HG03175 (cell line): ENCODE measurements around the gene WNT3.

Experiments used
- ATAC-seq: cut with Tn5 transposase; IDR thresholded peaks from one replicate; pipeline ENCODE4 v1.9.1; 2021; ENCODE audit warnings: mild to moderate bottlenecking, moderate library complexity; ENCODE audit not compliant: unreplicated experiment

WNT3 gene

DNA sequence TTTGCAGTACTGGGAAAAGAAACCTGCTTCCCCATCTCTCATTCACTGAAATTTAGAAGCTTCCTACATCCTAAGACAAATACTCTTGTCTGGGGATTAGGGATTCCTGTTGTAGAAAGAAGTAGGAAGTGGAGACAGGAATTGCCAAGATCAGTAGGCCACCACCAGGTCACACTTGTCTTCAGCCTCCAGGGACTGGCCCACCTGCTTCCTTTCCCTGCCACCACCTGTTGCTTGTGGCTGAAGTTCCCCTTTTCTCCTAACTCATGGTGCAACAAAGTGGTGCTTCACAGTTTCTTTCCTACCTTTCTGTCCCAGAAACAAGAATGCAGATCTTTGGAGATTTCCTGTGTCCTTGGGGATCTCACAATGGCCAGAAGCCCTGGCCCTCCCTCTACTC is 82.4 kb downstream of the WNT3 start:
- peak; percentile 39 for ATAC-seq

DNA sequence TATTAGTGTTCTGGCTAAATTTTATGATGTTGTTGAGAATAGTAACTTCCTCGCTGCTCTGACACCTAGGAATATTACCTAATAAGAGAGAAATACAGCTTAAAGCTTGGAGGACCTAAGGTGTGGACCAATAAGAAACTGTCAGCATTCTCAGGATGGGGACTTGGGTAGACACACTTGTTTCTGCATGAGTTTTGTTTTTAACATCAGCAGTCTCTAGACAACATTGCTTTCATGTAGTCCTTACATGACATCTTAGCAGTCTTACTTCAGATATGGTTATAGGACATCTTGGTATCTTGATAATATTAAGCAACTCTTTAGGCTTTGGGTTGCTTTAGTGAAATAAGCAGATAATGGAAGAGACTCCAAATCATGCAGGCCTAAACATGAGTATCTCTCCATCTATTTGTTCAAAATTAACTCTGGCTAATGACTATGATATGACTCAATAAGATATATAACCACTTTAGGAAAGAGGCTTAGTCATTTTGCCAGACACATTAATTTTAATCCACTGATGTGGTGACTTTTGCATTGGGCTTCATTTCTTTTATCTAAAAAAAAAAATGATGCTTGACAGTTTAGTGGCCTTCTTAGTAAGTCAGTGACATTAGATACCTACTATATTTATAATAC is 84.5 kb downstream of the WNT3 start:
- ATAC-seq = no peak

DNA sequence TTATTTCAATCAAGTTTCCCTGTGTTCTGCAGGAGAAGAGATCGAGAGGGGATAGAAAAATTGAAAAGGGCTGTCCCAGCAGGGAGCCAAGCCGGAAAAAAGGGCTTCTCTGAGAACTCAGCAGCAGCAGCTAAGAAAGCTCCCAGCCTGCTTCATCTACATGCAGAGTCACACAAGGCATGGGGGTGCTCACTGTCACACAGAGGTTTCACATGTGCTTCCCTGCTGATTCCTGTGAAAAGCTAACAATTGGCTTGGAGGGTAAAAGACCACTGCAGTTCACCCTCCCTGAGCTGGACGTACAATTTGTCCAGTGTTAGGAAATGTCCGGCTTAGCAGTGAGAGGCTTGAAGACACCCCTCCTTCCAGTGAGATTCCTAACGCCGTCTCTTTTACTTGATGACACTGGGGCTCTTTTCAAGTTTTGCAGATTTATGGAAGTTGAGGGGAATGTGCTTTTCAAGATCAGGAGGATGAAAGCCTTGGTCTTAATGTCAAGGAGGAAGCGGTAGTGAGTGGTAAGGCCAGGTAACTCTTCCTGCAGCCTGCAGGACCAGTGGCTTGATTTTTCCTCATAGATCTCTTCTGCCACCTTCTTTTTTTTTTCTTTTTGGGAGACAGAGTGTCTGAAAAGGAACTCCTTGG is 85.6 kb downstream of the WNT3 start:
- no peak for ATAC-seq

DNA sequence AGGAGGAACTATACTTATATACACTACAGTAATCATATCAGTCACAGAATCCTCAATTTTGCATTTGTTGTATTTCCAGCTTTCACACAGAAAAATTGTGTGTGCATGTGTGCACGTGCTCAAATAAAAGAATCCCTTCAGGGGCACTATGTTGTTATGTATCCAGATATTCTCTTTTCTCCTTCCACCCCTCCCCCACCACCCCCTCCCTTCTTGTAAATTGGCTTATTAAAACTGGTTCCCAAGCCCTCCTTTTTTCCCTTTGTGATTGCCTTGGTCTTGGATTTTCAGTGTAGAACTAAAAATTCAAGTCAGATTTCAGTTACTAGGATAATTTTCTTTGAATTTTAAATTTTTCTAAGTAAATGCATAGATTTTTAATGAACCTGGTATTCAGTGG is 86.3 kb downstream of the WNT3 start:
- no peak for ATAC-seq

DNA sequence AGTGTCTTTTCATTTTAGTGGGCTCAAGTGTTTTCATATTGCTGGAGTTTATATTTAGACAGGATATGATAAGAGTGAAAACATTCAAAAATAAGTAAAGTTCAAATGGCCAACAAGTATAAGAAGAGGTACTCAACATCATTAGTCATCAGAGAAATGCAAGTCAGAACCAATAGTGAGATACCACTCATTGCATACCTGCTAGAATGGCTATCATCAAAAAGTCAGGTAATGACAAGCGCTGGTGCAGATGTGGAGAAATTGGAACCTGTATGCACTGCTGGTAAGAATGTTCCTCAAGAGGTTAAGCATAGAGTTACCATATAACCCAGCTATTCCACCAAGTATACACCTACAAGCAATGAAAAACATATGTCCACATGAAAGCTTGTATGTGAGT is 87.8 kb downstream of the WNT3 start:
- ATAC-seq = no peak

DNA sequence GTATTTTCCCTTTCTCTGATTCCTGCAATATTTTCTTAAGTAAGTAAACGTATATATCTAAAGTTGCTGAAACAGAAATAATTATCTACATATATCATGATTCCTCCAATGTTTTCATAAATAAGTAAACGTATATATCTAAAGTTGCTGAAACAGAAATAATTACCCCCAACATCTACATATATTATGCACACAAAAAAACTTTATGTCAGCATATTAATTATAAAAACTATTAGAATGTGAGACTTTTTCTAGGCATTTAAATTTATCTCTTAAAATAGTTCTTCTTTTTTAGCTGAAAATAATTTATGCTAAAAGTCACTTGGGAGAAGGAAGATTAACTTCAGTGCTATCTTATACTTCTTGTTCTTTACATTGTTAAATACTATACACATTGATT is 88.5 kb downstream of the WNT3 start:
- no peak for ATAC-seq

DNA sequence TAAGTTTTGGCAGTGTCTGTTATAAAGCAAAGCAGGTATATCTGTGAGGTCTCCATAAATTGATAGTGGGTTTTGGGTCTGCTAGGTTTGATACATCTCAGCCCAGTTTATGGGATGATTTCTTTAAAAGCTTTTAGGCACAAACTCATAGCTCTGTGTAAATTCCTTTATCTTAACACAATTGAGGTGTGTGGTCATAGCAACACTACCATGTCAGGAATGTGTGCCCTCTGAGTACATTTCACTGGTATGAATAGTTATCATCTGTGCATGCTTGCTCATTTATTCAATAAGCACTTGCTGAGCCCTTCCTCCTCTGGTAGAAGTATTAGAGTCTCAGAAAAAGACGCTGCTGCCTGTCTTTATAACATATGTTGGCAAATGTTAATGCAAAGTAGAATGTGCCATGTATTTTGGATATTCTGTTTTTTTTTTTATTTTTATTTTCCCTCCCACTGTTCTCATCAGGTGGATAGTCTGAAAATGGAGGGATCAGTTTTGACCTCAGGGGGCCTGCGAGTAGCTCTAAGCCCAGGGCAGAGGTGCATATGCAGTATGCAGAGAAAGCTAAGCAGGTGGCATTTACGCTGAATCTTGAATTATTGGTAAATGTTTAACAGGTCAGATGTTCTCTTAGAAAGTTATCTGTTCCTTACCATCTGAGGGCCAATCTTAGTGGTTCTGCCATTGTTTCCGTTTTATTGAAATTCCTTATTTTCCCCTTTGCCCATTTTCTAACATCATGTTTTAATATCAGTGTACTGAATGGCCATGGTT is 90.7 kb downstream of the WNT3 start:
- no peak for ATAC-seq

DNA sequence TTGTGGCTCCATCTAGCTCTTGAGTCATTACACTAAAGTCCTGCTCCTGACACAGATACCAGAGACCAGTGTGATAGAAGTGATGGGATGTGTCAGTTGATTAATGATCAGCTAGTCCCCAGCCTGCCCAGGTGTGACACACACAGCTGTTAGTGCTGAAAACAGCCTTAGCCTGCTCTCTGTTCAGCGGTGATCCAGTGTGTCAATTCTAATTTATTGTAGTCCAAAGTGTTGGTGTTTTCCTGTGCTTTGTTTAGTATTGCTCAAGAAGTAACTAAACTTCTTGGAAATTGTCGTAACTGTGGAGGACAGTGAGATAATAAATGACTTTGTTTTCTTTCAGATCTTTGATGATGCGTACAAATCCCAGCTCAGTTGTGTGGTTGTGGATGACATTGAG is 92.3 kb downstream of the WNT3 start:
- no peak for ATAC-seq

DNA sequence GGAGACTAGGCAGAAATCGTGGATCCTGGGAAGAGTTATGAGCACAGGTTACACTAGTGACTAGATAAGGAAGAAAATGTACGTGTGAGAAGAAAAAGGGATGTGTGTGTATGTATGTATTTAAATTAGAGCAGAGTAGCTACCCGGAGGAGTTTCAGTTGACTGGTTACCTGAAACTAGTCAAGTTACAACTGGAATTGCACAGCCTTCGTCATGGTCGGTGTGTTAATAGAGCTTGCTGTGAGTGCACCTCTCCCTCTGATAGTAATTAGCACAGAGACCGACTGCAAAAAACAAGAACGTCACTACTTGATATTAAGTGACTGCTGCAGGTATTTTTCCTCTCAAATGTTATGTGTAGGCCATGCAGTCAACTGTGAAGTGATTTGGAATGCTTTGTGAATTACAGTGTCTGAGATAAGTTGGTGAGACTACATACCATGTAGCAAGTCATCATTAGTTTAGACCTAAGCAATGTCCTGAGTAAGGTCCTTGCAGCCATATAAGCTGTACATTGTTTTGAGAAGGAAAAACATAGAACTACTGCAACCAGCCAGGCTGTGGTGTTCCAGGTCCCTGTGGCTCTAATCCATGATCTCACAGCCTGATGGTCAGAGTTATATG is 95.7 kb downstream of the WNT3 start:
- ATAC-seq = no peak

DNA sequence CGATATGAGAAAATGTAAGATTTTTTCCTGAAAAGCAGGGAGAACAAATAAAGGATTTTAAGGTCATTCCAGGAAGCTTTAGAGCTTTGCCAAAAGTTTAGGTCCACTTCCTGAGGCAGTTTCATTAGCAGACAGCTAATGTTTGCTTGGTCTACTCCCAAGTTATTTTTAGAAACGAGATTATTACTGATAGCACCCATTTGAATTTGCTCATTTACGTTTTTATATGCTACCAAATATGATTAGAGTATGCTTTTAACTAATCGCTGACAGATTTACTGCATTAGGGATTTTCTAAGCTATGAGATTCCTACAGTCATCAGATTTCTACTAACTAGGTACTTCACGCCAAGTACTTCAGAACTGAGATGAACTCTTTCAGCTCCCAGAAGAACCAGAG is 98.1 kb downstream of the WNT3 start:
- ATAC-seq = no peak

DNA sequence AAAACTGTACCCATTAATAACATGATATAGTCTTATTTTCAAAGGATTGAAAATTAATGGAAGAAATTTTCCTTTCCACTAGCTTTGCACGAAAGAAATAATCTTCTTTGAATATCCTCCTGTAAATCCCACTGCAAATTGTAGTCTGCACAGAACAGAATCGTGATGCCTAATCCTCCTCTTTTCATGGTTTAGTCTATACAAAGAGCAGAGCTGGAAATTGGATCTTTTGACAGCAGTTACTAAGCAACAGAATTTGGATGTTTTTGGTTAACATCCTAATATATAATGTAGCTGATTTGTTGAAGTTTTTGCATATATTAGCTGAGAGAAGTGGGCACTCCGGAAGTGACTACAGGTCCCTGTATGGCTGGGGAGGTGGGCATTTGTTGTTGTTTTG is 98.6 kb downstream of the WNT3 start:
- ATAC-seq = no peak

DNA sequence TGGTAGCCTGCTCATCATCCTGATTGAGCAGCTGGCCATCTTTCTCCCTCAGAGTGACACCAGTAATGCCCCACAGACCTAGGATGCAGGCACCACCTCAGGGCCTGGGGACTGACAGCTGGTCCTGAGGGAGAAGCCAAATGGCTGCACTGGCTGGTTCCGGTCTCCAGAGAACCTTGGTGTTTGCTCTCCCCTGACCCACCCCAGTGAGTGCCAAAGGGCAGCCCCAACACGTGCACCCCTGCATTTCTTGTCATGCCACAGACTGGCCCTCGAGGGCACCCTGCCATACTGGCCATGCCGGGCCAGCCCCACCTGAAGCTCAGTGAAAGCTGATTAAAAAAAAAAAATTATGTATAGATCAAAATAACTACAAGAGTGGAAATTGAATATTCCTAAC is 100.5 kb downstream of the WNT3 start:
- no peak for ATAC-seq
